HEK293 (cell line): ENCODE data around the gene FAM228B.
"Not testable (repeated sequence)": the region's sequence is repeated elsewhere in the genome, so short reads cannot be mapped to it uniquely, and the experiment has no call there.

Experiments
- CTCF ChIA-PET: fragments of 350-600 bp; formaldehyde crosslinking; extraction: SDS; loops from one replicate; lab custom pipeline; 2021; ENCODE audit warnings: antibody characterized with exemption; lab: Yijun Ruan, JAX
- POLR2A ChIA-PET: fragments of 300-600 bp; formaldehyde crosslinking; extraction: SDS; loops from one replicate; lab custom pipeline; 2020; ENCODE audit warnings: antibody characterized with exemption, inconsistent platforms; lab: Yijun Ruan, JAX
- H3K27ac ChIP-seq: fragments of 200-500 bp; sonication (Bioruptor generic); 2 replicates; pipeline ENCODE4 v1.5.1; 2014; ENCODE audit warnings: low read depth, low read length, control low read depth, inconsistent platforms; ENCODE audit errors: extremely low read depth
- H3K36me3 ChIP-seq, 2 experiments: fragments of 200-500 bp in 1 of 2; sonication (Bioruptor generic) in 1 of 2; 1 replicate in 1 of 2; 2 replicates in 1 of 2; pipeline ENCODE4 v1.5.1; 2014 to 2017; ENCODE audit warnings: inconsistent platforms in 2 of 2, low read length in 2 of 2; ENCODE audit not compliant: control insufficient read depth in 2 of 2, insufficient read depth in 1 of 2
- H3K4me1 ChIP-seq: fragments of 200-500 bp; sonication (Bioruptor generic); 2 replicates; pipeline ENCODE4 v1.5.1; 2014; ENCODE audit warnings: mild to moderate bottlenecking, low read length, inconsistent platforms; ENCODE audit not compliant: control insufficient read depth, insufficient read depth
- H3K4me3 ChIP-seq: 2 replicates; pipeline ENCODE4 v1.5.1; 2011; ENCODE audit warnings: low read depth, mild to moderate bottlenecking, control low read depth, low read length, moderate library complexity
- H3K9me3 ChIP-seq: fragments of 200-500 bp; sonication (Bioruptor generic); 2 replicates; pipeline ENCODE4 v1.5.1; 2014; ENCODE audit warnings: low read depth, low read length, inconsistent platforms; ENCODE audit not compliant: control insufficient read depth, insufficient read depth
- IKZF3 ChIP-seq: fragments of 450-650 bp; IDR thresholded peaks from 2 replicates; pipeline ENCODE4 v1.5.0; 2018; ENCODE audit warnings: missing biosample characterization, mild to moderate bottlenecking, missing genetic modification characterization, moderate library complexity
- KLF1 ChIP-seq: fragments of 450-650 bp; formaldehyde crosslinking; IDR thresholded peaks from 2 replicates; pipeline ENCODE4 v1.5.1; 2016; ENCODE audit warnings: missing biosample characterization, missing genetic modification characterization
- OVOL3 ChIP-seq: fragments of 450-650 bp; formaldehyde crosslinking; IDR thresholded peaks from 2 replicates; pipeline ENCODE4 v1.5.1; 2016; ENCODE audit warnings: missing biosample characterization, missing genetic modification characterization
- SCRT2 ChIP-seq: fragments of 450-650 bp; formaldehyde crosslinking; IDR thresholded peaks from 2 replicates; pipeline ENCODE4 v1.5.1; 2016; ENCODE audit warnings: missing biosample characterization, missing genetic modification characterization
- ZBTB21 ChIP-seq: fragments of 450-650 bp; formaldehyde crosslinking; IDR thresholded peaks from 2 replicates; pipeline ENCODE4 v1.5.1; 2017; ENCODE audit warnings: missing biosample characterization, missing genetic modification characterization
- ZBTB48 ChIP-seq: fragments of 450-650 bp; formaldehyde crosslinking; IDR thresholded peaks from 2 replicates; pipeline ENCODE4 v1.5.1; 2016; ENCODE audit warnings: missing biosample characterization, missing genetic modification characterization
- ZBTB6 ChIP-seq: fragments of 450-650 bp; formaldehyde crosslinking; IDR thresholded peaks from 2 replicates; pipeline ENCODE4 v1.5.1; 2017; ENCODE audit warnings: missing biosample characterization, missing genetic modification characterization
- ZNF10 ChIP-seq: fragments of 450-650 bp; formaldehyde crosslinking; IDR thresholded peaks from 2 replicates; pipeline ENCODE4 v1.5.1; 2017; ENCODE audit warnings: missing biosample characterization, missing genetic modification characterization
- ZNF175 ChIP-seq: fragments of 450-650 bp; formaldehyde crosslinking; IDR thresholded peaks from 2 replicates; pipeline ENCODE4 v1.5.1; 2016; ENCODE audit warnings: missing biosample characterization, missing genetic modification characterization
- ZNF280D ChIP-seq: fragments of 450-650 bp; formaldehyde crosslinking; IDR thresholded peaks from 2 replicates; pipeline ENCODE4 v1.5.1; 2016; ENCODE audit warnings: missing biosample characterization, missing genetic modification characterization
- ZNF37A ChIP-seq: fragments of 450-650 bp; IDR thresholded peaks from 2 replicates; pipeline ENCODE4 v1.5.1; 2018; ENCODE audit warnings: missing biosample characterization, missing genetic modification characterization
- ZNF677 ChIP-seq: fragments of 450-650 bp; IDR thresholded peaks from 2 replicates; pipeline ENCODE4 v1.5.0; 2018; ENCODE audit warnings: missing biosample characterization, mild to moderate bottlenecking, missing genetic modification characterization, moderate library complexity
- ZNF747 ChIP-seq: fragments of 450-650 bp; formaldehyde crosslinking; IDR thresholded peaks from 2 replicates; pipeline ENCODE4 v1.5.1; 2016; ENCODE audit warnings: missing biosample characterization, missing genetic modification characterization
- ZNF837 ChIP-seq: fragments of 450-650 bp; formaldehyde crosslinking; IDR thresholded peaks from 2 replicates; pipeline ENCODE4 v1.5.1; 2016; ENCODE audit warnings: missing biosample characterization, missing genetic modification characterization
- ZNF843 ChIP-seq: fragments of 450-650 bp; formaldehyde crosslinking; IDR thresholded peaks from 2 replicates; pipeline ENCODE4 v1.5.1; 2016; ENCODE audit warnings: missing biosample characterization, missing genetic modification characterization
- TF ChIP-seq, protein P1 (sequence below): fragments of 450-650 bp; formaldehyde crosslinking; IDR thresholded peaks from 2 replicates; pipeline ENCODE4 v1.5.0; 2017; ENCODE audit warnings: missing biosample characterization, missing genetic modification characterization, borderline replicate concordance
- TF ChIP-seq, protein P2 (sequence below): fragments of 450-650 bp; formaldehyde crosslinking; IDR thresholded peaks from 2 replicates; pipeline ENCODE4 v1.5.1; 2016; ENCODE audit warnings: missing biosample characterization, missing genetic modification characterization, low read depth
- TF ChIP-seq, protein P3 (sequence below): fragments of 450-650 bp; formaldehyde crosslinking; IDR thresholded peaks from 2 replicates; pipeline ENCODE4 v1.5.1; 2016; ENCODE audit warnings: missing biosample characterization, missing genetic modification characterization

Gene FAM228B

GRCh38 chr2:24191848-24192247 lies 68.6 kb downstream of the FAM228B start:
- no peak overlapping the region for H3K4me3 ChIP-seq
- TF ChIP-seq OVOL3 (tag by site-specific recombination) (no peak), ZNF747 (tag by site-specific recombination) (no peak), ZNF837 (tag by site-specific recombination) (no peak), ZNF843 (tag by site-specific recombination) (no peak), ZNF10 (tag by site-specific recombination) (no peak), ZNF175 (tag by site-specific recombination) (no peak)
- no peaks in the 10 kb centered on the region for H3K4me1 ChIP-seq
- CTCF ChIA-PET = no interaction called here
- H3K9me3 ChIP-seq = no peaks in the 10 kb centered on the region
- no peak overlapping the region for H3K27ac ChIP-seq
- no peaks in the 10 kb centered on the region for H3K36me3 ChIP-seq
- POLR2A ChIA-PET = no interaction called here

DNA sequence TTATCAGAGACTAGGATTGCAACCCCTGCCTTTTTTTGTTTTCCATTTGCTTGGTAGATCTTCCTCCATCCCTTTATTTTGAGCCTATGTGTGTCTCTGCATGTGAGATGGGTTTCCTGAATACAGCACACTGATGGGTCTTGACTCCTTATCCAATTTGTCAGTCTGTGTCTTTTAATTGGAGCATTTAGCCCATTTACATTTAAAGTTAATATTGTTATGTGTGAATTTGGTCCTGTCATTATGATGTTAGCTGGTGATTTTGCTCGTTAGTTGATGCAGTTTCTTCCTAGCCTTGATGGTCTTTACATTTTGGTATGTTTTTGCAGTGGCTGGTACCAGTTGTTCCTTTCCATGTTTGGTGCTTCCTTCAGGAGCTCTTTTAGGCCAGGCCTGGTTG lies 73.9 kb downstream of the FAM228B start:
- H3K4me1 ChIP-seq, H3K4me3 ChIP-seq, H3K9me3 ChIP-seq, CTCF ChIA-PET, H3K36me3 ChIP-seq, POLR2A ChIA-PET, H3K27ac ChIP-seq: not testable (repeated sequence)

GRCh38 chr2:24199968-24200590 lies 76.8 kb downstream of the FAM228B start:
- ChIA-PET CTCF (no interaction called here), POLR2A (no interaction called here)
- no peak overlapping the region for H3K4me3 ChIP-seq
- H3K36me3 ChIP-seq = peaks cover 0 to 17% of the 10 kb centered on the region in 2 experiments; a peak in 1 of 3 replicates
- no peaks in the 10 kb centered on the region for H3K4me1 ChIP-seq
- H3K27ac ChIP-seq = no peak overlapping the region
- no peaks in the 10 kb centered on the region for H3K9me3 ChIP-seq
- TF ChIP-seq SCRT2 (tag by site-specific recombination) (no peak), ZBTB48 (tag by site-specific recombination) (no peak), ZNF280D (tag by site-specific recombination) (no peak), ZBTB6 (no peak), KLF1 (tag by site-specific recombination) (no peak), ZNF10 (tag by site-specific recombination) (no peak), ZNF37A (no peak), IKZF3 (tag by site-specific recombination) (no peak), ZNF677 (no peak), ZBTB21 (no peak)
- TF ChIP-seq, protein P1, sequence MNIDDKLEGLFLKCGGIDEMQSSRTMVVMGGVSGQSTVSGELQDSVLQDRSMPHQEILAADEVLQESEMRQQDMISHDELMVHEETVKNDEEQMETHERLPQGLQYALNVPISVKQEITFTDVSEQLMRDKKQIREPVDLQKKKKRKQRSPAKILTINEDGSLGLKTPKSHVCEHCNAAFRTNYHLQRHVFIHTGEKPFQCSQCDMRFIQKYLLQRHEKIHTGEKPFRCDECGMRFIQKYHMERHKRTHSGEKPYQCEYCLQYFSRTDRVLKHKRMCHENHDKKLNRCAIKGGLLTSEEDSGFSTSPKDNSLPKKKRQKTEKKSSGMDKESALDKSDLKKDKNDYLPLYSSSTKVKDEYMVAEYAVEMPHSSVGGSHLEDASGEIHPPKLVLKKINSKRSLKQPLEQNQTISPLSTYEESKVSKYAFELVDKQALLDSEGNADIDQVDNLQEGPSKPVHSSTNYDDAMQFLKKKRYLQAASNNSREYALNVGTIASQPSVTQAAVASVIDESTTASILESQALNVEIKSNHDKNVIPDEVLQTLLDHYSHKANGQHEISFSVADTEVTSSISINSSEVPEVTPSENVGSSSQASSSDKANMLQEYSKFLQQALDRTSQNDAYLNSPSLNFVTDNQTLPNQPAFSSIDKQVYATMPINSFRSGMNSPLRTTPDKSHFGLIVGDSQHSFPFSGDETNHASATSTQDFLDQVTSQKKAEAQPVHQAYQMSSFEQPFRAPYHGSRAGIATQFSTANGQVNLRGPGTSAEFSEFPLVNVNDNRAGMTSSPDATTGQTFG = no peak
- TF ChIP-seq, protein P2, sequence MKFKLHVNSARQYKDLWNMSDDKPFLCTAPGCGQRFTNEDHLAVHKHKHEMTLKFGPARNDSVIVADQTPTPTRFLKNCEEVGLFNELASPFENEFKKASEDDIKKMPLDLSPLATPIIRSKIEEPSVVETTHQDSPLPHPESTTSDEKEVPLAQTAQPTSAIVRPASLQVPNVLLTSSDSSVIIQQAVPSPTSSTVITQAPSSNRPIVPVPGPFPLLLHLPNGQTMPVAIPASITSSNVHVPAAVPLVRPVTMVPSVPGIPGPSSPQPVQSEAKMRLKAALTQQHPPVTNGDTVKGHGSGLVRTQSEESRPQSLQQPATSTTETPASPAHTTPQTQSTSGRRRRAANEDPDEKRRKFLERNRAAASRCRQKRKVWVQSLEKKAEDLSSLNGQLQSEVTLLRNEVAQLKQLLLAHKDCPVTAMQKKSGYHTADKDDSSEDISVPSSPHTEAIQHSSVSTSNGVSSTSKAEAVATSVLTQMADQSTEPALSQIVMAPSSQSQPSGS (tag by site-specific recombination) = no peak
- TF ChIP-seq, protein P3, sequence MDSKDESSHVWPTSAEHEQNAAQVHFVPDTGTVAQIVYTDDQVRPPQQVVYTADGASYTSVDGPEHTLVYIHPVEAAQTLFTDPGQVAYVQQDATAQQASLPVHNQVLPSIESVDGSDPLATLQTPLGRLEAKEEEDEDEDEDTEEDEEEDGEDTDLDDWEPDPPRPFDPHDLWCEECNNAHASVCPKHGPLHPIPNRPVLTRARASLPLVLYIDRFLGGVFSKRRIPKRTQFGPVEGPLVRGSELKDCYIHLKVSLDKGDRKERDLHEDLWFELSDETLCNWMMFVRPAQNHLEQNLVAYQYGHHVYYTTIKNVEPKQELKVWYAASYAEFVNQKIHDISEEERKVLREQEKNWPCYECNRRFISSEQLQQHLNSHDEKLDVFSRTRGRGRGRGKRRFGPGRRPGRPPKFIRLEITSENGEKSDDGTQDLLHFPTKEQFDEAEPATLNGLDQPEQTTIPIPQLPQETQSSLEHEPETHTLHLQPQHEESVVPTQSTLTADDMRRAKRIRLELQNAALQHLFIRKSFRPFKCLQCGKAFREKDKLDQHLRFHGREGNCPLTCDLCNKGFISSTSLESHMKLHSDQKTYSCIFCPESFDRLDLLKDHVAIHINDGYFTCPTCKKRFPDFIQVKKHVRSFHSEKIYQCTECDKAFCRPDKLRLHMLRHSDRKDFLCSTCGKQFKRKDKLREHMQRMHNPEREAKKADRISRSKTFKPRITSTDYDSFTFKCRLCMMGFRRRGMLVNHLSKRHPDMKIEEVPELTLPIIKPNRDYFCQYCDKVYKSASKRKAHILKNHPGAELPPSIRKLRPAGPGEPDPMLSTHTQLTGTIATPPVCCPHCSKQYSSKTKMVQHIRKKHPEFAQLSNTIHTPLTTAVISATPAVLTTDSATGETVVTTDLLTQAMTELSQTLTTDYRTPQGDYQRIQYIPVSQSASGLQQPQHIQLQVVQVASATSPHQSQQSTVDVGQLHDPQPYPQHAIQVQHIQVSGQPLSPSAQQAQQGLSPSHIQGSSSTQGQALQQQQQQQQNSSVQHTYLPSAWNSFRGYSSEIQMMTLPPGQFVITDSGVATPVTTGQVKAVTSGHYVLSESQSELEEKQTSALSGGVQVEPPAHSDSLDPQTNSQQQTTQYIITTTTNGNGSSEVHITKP (tag by site-specific recombination) = no peak
